Measurements from ENCODE around the gene UCHL3. TPM values are rescaled to one million over a fixed set of nuclear protein-coding genes. Genes with fewer than 3 reads are reported as not detected.

Gene UCHL3
- total RNA-seq, 2 donors from 2014 or later: 17.1 to 26.8 TPM

GRCh38 chr13:75647126-75647784 is 97.7 kb downstream of the UCHL3 start:
- H3K27ac ChIP-seq: no peak overlapping the region
- no peaks in the 10 kb centered on the region for H3K36me3 ChIP-seq
- H3K9me3 ChIP-seq: no peaks in the 10 kb centered on the region
- TF ChIP-seq, protein P1, sequence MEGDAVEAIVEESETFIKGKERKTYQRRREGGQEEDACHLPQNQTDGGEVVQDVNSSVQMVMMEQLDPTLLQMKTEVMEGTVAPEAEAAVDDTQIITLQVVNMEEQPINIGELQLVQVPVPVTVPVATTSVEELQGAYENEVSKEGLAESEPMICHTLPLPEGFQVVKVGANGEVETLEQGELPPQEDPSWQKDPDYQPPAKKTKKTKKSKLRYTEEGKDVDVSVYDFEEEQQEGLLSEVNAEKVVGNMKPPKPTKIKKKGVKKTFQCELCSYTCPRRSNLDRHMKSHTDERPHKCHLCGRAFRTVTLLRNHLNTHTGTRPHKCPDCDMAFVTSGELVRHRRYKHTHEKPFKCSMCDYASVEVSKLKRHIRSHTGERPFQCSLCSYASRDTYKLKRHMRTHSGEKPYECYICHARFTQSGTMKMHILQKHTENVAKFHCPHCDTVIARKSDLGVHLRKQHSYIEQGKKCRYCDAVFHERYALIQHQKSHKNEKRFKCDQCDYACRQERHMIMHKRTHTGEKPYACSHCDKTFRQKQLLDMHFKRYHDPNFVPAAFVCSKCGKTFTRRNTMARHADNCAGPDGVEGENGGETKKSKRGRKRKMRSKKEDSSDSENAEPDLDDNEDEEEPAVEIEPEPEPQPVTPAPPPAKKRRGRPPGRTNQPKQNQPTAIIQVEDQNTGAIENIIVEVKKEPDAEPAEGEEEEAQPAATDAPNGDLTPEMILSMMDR (IDR thresholded peaks at IDR 0.05): no peak
- no peak for TF ChIP-seq POLR2AphosphoS5 (IDR thresholded peaks at IDR 0.05)
- no peak for TF ChIP-seq POLR2A (IDR thresholded peaks at IDR 0.05)
- no peak for DNase-seq (ENCODE audit: low spot score)
- intact Hi-C loops (cut with DNase I): no loop called here
- WGBS: 44% methylated on average over 1 of the region's 1 CpG
- no peak overlapping the region for H3K4me3 ChIP-seq
- no peaks in the 10 kb centered on the region for H3K4me1 ChIP-seq (replicated peaks)
- H3K27me3 ChIP-seq (replicated peaks; ENCODE audit: insufficient read depth): no peaks in the 10 kb centered on the region

DNA sequence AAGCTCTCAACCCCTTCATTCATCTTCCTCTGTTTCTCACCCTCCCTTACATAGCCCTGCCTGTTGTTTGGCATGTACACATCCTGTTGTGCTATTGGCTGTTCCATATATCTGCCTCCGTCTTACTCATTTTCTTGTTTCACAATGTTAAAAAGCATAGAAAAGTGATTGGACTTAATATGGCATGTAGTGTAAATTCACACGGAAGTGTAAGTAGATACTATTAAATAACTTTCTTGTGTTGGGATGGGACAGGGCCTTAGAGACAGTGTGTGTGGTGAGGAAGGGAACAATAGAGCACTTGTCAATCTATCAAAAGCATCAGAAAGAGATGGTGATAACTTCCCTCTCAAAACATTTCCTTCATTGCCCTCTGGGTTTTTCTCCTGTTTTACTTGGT is 98.9 kb downstream of the UCHL3 start:
- WGBS: 94% methylated on average over 2 of the region's 2 CpGs
- TF ChIP-seq, protein P1 (IDR thresholded peaks at IDR 0.05): no peak
- TF ChIP-seq POLR2AphosphoS5 (IDR thresholded peaks at IDR 0.05) (no peak), POLR2A (IDR thresholded peaks at IDR 0.05) (no peak)
- DNase-seq (ENCODE audit: low spot score): no peak
- no peaks in the 10 kb centered on the region for H3K27me3 ChIP-seq (replicated peaks; ENCODE audit: insufficient read depth)
- intact Hi-C loops (cut with DNase I): no loop called here
- no peak overlapping the region for H3K27ac ChIP-seq
- H3K4me3 ChIP-seq: no peak overlapping the region
- H3K36me3 ChIP-seq: no peaks in the 10 kb centered on the region
- no peaks in the 10 kb centered on the region for H3K4me1 ChIP-seq (replicated peaks)
- H3K9me3 ChIP-seq: no peaks in the 10 kb centered on the region

GRCh38 chr13:75651013-75651412 is 101.4 kb downstream of the UCHL3 start:
- Histone ChIP-seq H3K4me3 (no peak overlapping the region), H3K27ac (no peak overlapping the region), H3K27me3 (replicated peaks; ENCODE audit: insufficient read depth) (no peaks in the 10 kb centered on the region), H3K4me1 (replicated peaks) (no peaks in the 10 kb centered on the region), H3K9me3 (no peaks in the 10 kb centered on the region), H3K36me3 (no peaks in the 10 kb centered on the region)
- TF ChIP-seq POLR2AphosphoS5 (IDR thresholded peaks at IDR 0.05): no peak
- TF ChIP-seq, protein P1 (IDR thresholded peaks at IDR 0.05): no peak
- no peak for TF ChIP-seq POLR2A (IDR thresholded peaks at IDR 0.05)
- intact Hi-C loops (cut with DNase I): no loop called here
- DNase-seq (ENCODE audit: low spot score): no peak
- whole genome bisulfite sequencing: 94% methylated on average over 2 of the region's 2 CpGs

DNA sequence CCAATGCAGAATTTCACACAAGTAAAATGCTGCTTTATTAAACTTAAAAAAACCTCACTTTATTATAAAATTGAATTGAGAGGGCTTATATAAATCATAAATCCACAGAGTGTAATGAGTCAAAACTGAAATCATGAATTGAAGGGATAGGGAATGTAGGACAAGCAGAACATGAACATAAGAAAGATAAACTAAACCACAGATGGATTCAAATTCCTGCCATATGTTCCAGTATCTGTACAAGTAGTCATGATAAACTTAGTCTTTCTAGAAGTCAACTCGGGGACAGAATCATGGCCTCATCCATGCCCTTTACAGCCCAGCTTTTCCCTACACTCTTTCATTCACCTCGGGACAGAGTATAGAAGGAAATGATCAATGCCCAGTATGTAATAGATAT is 103.1 kb downstream of the UCHL3 start:
- H3K27ac ChIP-seq: no peak overlapping the region
- 94% methylated on average over 2 of the region's 2 CpGs for WGBS
- TF ChIP-seq, protein P1 (IDR thresholded peaks at IDR 0.05): no peak
- TF ChIP-seq POLR2AphosphoS5 (IDR thresholded peaks at IDR 0.05) (no peak), POLR2A (IDR thresholded peaks at IDR 0.05) (no peak)
- intact Hi-C loops (cut with DNase I): no loop called here
- H3K4me3 ChIP-seq: no peak overlapping the region
- H3K4me1 ChIP-seq (replicated peaks): no peaks in the 10 kb centered on the region
- no peaks in the 10 kb centered on the region for H3K27me3 ChIP-seq (replicated peaks; ENCODE audit: insufficient read depth)
- DNase-seq (ENCODE audit: low spot score): no peak
- no peaks in the 10 kb centered on the region for H3K9me3 ChIP-seq
- H3K36me3 ChIP-seq: no peaks in the 10 kb centered on the region

Other genes starting within 250 kb of the UCHL3 start
- 10 to 100 TPM; 27.6 to 56.1 TPM for gene TBC1D4, start 67.6 kb upstream of the UCHL3 start, total RNA-seq
- gene COMMD6, start 11.9 kb upstream of the UCHL3 start, total RNA-seq: 100 to 1,000 TPM in 1 of 2 donors, 10 to 100 TPM in 1; 77.3 to 183 TPM
- gene LMO7, start 86.5 kb downstream of the UCHL3 start, total RNA-seq: 10 to 100 TPM; 87.8 to 99.9 TPM

Data from prostate gland (tissue), 2 donors.